GM12878 (cell line): Measurements from ENCODE around the gene C11orf58. TPM values are rescaled to one million over a fixed set of nuclear protein-coding genes. Genes with fewer than 3 reads are reported as not detected.

Experiments used
- ATAC-seq: fragments of 200-7000 bp; cut with Tn5 transposase; 3 replicates; pipeline ENCODE4 v1.9.1; 2020; ENCODE audit warnings: mild to moderate bottlenecking, moderate library complexity
- BruUV-seq: library from RNA; stranded (reverse); fragments of 400-500 nt; replicated peaks from 2 replicates; lab custom pipeline; 2021; lab: Mats Ljungman, UMichigan
- CTCF ChIA-PET: fragments of 300-600 bp; sonication (Branson Sonifier 250); formaldehyde crosslinking; extraction: SDS; loops from one replicate; lab custom pipeline; 2021; ENCODE audit warnings: inconsistent platforms; lab: Yijun Ruan, JAX
- POLR2A ChIA-PET: fragments of 350-600 bp; formaldehyde crosslinking; extraction: SDS; loops from one replicate; lab custom pipeline; 2021; ENCODE audit warnings: inconsistent platforms; lab: Charles Lee
- RAD21 ChIA-PET: fragments of 300-600 bp; sonication (Branson Sonifier 250); formaldehyde crosslinking; loops from one replicate; lab custom pipeline; 2023; ENCODE audit warnings: antibody characterized with exemption; ENCODE audit not compliant: unreplicated experiment; lab: Charles Lee
- SMC1A ChIA-PET: fragments of 300-600 bp; sonication (Branson Sonifier 250); formaldehyde crosslinking; loops from one replicate; lab custom pipeline; 2023; ENCODE audit not compliant: unreplicated experiment, uncharacterized antibody; lab: Charles Lee
- DNase-seq: peaks from one replicate; pipeline ENCODE4 v3.0.0-alpha.2; 2011; ENCODE audit warnings: low read depth, low spot score
- FAIRE-seq: peaks from 3 replicates; lab custom pipeline; 2011; peaks lifted over from hg19 to GRCh38; lab: Jason Lieb, UNC
- H2AFZ ChIP-seq: 2 replicates; pipeline ENCODE4 v1.6.0; 2011; ENCODE audit warnings: low read depth, low read length, control low read depth; ENCODE audit not compliant: control insufficient read depth
- H3K27ac ChIP-seq: 2 replicates; pipeline ENCODE4 v1.5.1; 2011; ENCODE audit warnings: control low read depth; ENCODE audit not compliant: control insufficient read depth, insufficient read depth
- H3K27me3 ChIP-seq, 2 experiments: replicated peaks in 1 of 2; 2 replicates each; pipeline versions ENCODE4 v1.6.0 to v1.6.1; 2011; ENCODE audit warnings: low read length in 1 of 2; ENCODE audit not compliant: control insufficient read depth in 2 of 2, insufficient read depth in 2 of 2
- H3K36me3 ChIP-seq, 2 experiments: 2 replicates each; pipeline ENCODE4 v1.5.1; 2011; ENCODE audit warnings: low read length in 1 of 2; ENCODE audit not compliant: control insufficient read depth in 2 of 2, insufficient read depth in 2 of 2
- H3K4me1 ChIP-seq: 2 replicates; pipeline ENCODE4 v1.6.1; 2011; ENCODE audit warnings: mild to moderate bottlenecking, low read length, moderate library complexity, mixed read lengths; ENCODE audit not compliant: control insufficient read depth, insufficient read depth
- H3K4me2 ChIP-seq: 2 replicates; pipeline ENCODE4 v1.6.0; 2011; ENCODE audit warnings: control low read depth; ENCODE audit not compliant: control insufficient read depth, insufficient read depth
- H3K4me3 ChIP-seq: fragments of 200-600 bp; sonication (generic); 2 replicates; pipeline ENCODE4 v1.5.1; 2016
- H3K79me2 ChIP-seq: 2 replicates; pipeline ENCODE4 v1.6.0; 2011; ENCODE audit warnings: low read length; ENCODE audit not compliant: control insufficient read depth, insufficient read depth
- H3K9ac ChIP-seq: 2 replicates; pipeline ENCODE4 v1.8.0; 2011; ENCODE audit warnings: low read length, control low read depth, mixed read lengths; ENCODE audit not compliant: control insufficient read depth, insufficient read depth
- H3K9me3 ChIP-seq: replicated peaks from 3 replicates; pipeline ENCODE4 v1.5.1; 2011; ENCODE audit warnings: mild to moderate bottlenecking, low read length; ENCODE audit not compliant: control insufficient read depth, insufficient read depth
- H4K20me1 ChIP-seq: 2 replicates; pipeline ENCODE4 v1.6.0; 2011; ENCODE audit not compliant: control insufficient read depth, insufficient read depth
- BMI1 ChIP-seq: fragments of 450-650 bp; IDR thresholded peaks from 2 replicates; pipeline ENCODE4 v1.6.1; 2016; ENCODE audit warnings: mild to moderate bottlenecking, moderate library complexity, borderline replicate concordance
- CHD1 ChIP-seq: IDR thresholded peaks from 2 replicates; pipeline ENCODE4 v1.6.1; 2012; ENCODE audit warnings: low read depth, low read length, improper control_type of control experiment
- DPF2 ChIP-seq: fragments of 450-650 bp; IDR thresholded peaks from 2 replicates; pipeline ENCODE4 v1.6.1; 2017; ENCODE audit warnings: mild to moderate bottlenecking
- ESRRA ChIP-seq: IDR thresholded peaks from 2 replicates; pipeline ENCODE4 v1.6.1; 2012; ENCODE audit warnings: mild to moderate bottlenecking, low read length, improper control_type of control experiment
- RBBP5 ChIP-seq: fragments of 200-600 bp; sonication (generic); conservative IDR thresholded peaks from 2 replicates; pipeline ENCODE4 v1.6.1; 2016
- RELA ChIP-seq: fragments of 450-650 bp; IDR thresholded peaks from 2 replicates; pipeline ENCODE4 v1.8.0; 2014; ENCODE audit warnings: borderline replicate concordance; ENCODE audit not compliant: partially characterized antibody
- SP1 ChIP-seq: IDR thresholded peaks from one replicate; pipeline ENCODE4 v1.6.1; 2011; ENCODE audit warnings: low read depth, low read length
- TCF12 ChIP-seq: IDR thresholded peaks from 2 replicates; pipeline ENCODE4 v1.6.1; 2011; ENCODE audit warnings: low read depth, mild to moderate bottlenecking, low read length
- YBX1 ChIP-seq: fragments of 450-650 bp; IDR thresholded peaks from 2 replicates; pipeline ENCODE4 v1.6.1; 2016; ENCODE audit warnings: antibody characterized with exemption
- ZBTB11 ChIP-seq: fragments of 450-650 bp; formaldehyde crosslinking; IDR thresholded peaks from 2 replicates; pipeline ENCODE4 v1.5.0; 2022; ENCODE audit warnings: mild to moderate bottlenecking, missing genetic modification characterization
- WGBS: methylation state at CpG from one replicate; pipeline ENCODE4 v1.1.6; 2016; ENCODE audit warnings: low lambda C conversion rate; ENCODE audit not compliant: insufficient replicate concordance, insufficient coverage; ENCODE audit errors: missing lambda C conversion rate; 5-methylcytosine and 5-hydroxymethylcytosine counted together
- in situ Hi-C: fragments of 300-500 bp; cut with MboI; formaldehyde crosslinking; loops from 9 replicates; pipeline ENCODE4 v1.14.3; 2018; ENCODE audit warnings: mixed read lengths
- intact Hi-C: fragments of 100-400 bp; cut with micrococcal nuclease; formaldehyde crosslinking; loops from one replicate; pipeline ENCODE4 v1.14.2; 2022; ENCODE audit not compliant: unreplicated experiment
- polyA plus RNA-seq, 11 experiments: library from polyadenylated mRNA; depleted of rRNA in 4 of 11; unstranded in 6 of 11; stranded (reverse) in 5 of 11; fragments of >200 nt; fragmentation: Nextera tagmentation in 4 of 11; fragmentation: Illumina TruSeq in 1 of 11; extraction: Ambion mirVana in 4 of 11; extraction: Trizol in 1 of 11; gene quantifications; 1 replicate in 1 of 11; 2 replicates in 10 of 11; pipeline versions ENCODE4 v1.2.1 to v1.2.3, GENCODE V29; 2011 to 2016; ENCODE audit warnings: inconsistent platforms in 2 of 11, missing spikeins in 2 of 11, low read depth in 1 of 11
- total RNA-seq, 4 experiments: library from RNA; depleted of rRNA in 3 of 4; stranded (reverse); fragments of >200 nt in 3 of 4; fragmentation: Illumina TruSeq in 1 of 4; extraction: Trizol in 1 of 4; gene quantifications; 2 replicates each; pipeline versions ENCODE4 v1.2.1 to v1.2.3, GENCODE V29; 2013 to 2021
- TF ChIP-seq, protein P1 (sequence below): fragments of 450-650 bp; IDR thresholded peaks from 2 replicates; pipeline ENCODE4 v1.6.1; 2017; ENCODE audit warnings: mild to moderate bottlenecking, moderate library complexity
- TF ChIP-seq, protein P2 (sequence below): IDR thresholded peaks from 2 replicates; pipeline ENCODE4 v1.6.1; 2012; ENCODE audit warnings: low read length, inconsistent platforms
- TF ChIP-seq, protein P3 (sequence below): IDR thresholded peaks from 2 replicates; pipeline ENCODE4 v1.6.1; 2012; ENCODE audit warnings: low read depth, low read length, improper control_type of control experiment

The C11orf58 gene
- total and polyA plus RNA-seq, 10 of the 15 experiments (the other 5 are each of a cell fraction or from before 2014, with no cell fraction given): 98.2 to 379 (median 211) TPM

DNA sequence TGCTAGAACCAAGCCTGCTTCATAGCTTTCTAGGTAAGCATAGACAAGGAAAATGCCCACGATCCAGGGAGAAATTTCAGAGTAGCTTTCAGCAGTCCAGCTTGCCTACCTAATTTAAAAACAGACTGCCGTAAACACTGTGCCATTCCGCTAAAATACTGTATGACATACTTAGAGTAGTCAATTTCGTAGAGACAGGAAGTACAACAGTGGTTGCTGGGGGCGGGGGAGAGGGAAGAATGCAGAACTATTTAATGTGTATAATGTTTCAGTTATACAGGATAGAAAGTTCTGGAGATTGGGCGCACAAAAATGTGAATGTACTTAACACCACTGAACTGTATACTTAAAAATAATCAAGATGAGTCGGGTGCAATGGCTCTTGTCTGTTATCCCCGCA, 56.7 kb downstream of the C11orf58 start:
- Histone ChIP-seq H3K9me3 (no peaks in the 10 kb centered on the region), H2AFZ (peak overlapping the region; percentile 9; the same call in 1 of the 2 replicates), H3K27me3 (no peaks in the 10 kb centered on the region), H3K27ac (no peak overlapping the region), H4K20me1 (no peaks in the 10 kb centered on the region), H3K4me3 (no peak overlapping the region), H3K36me3 (no peaks in the 10 kb centered on the region), H3K9ac (no peak overlapping the region), H3K4me2 (no peak overlapping the region), H3K79me2 (no peaks in the 10 kb centered on the region), H3K4me1 (0 out of 2 replicates have a peak, but pooled peaks cover 4% of the 10 kb centered on the region)
- in situ Hi-C loops: no loop called here
- TF ChIP-seq BMI1 (no peak), TCF12 (no peak), DPF2 (no peak), ZBTB11 (CRISPR knock-in tag) (no peak), ESRRA (no peak), YBX1 (no peak), RELA (no peak), RBBP5 (no peak), CHD1 (no peak), SP1 (no peak)
- TF ChIP-seq, protein P1, sequence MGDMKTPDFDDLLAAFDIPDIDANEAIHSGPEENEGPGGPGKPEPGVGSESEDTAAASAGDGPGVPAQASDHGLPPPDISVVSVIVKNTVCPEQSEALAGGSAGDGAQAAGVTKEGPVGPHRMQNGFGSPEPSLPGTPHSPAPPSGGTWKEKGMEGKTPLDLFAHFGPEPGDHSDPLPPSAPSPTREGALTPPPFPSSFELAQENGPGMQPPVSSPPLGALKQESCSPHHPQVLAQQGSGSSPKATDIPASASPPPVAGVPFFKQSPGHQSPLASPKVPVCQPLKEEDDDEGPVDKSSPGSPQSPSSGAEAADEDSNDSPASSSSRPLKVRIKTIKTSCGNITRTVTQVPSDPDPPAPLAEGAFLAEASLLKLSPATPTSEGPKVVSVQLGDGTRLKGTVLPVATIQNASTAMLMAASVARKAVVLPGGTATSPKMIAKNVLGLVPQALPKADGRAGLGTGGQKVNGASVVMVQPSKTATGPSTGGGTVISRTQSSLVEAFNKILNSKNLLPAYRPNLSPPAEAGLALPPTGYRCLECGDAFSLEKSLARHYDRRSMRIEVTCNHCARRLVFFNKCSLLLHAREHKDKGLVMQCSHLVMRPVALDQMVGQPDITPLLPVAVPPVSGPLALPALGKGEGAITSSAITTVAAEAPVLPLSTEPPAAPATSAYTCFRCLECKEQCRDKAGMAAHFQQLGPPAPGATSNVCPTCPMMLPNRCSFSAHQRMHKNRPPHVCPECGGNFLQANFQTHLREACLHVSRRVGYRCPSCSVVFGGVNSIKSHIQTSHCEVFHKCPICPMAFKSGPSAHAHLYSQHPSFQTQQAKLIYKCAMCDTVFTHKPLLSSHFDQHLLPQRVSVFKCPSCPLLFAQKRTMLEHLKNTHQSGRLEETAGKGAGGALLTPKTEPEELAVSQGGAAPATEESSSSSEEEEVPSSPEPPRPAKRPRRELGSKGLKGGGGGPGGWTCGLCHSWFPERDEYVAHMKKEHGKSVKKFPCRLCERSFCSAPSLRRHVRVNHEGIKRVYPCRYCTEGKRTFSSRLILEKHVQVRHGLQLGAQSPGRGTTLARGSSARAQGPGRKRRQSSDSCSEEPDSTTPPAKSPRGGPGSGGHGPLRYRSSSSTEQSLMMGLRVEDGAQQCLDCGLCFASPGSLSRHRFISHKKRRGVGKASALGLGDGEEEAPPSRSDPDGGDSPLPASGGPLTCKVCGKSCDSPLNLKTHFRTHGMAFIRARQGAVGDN: no peak
- TF ChIP-seq, protein P2, sequence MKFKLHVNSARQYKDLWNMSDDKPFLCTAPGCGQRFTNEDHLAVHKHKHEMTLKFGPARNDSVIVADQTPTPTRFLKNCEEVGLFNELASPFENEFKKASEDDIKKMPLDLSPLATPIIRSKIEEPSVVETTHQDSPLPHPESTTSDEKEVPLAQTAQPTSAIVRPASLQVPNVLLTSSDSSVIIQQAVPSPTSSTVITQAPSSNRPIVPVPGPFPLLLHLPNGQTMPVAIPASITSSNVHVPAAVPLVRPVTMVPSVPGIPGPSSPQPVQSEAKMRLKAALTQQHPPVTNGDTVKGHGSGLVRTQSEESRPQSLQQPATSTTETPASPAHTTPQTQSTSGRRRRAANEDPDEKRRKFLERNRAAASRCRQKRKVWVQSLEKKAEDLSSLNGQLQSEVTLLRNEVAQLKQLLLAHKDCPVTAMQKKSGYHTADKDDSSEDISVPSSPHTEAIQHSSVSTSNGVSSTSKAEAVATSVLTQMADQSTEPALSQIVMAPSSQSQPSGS: no peak
- TF ChIP-seq, protein P3, sequence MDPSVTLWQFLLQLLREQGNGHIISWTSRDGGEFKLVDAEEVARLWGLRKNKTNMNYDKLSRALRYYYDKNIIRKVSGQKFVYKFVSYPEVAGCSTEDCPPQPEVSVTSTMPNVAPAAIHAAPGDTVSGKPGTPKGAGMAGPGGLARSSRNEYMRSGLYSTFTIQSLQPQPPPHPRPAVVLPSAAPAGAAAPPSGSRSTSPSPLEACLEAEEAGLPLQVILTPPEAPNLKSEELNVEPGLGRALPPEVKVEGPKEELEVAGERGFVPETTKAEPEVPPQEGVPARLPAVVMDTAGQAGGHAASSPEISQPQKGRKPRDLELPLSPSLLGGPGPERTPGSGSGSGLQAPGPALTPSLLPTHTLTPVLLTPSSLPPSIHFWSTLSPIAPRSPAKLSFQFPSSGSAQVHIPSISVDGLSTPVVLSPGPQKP: no peak
- intact Hi-C loops: no loop called here
- WGBS: 39% methylated on average over 8 of the region's 8 CpGs
- ATAC-seq (peak; percentile 46; the same call in 1 of the 3 replicates), DNase-seq (no peak), FAIRE-seq (no peak)
- RAD21 ChIA-PET: no interaction called here
- SMC1A ChIA-PET: interaction anchor here (1.0 to 1.2 kb wide), 2 partner anchors 9 to 25 kb away, joined by 3 to 4 read pairs; no protein-coding TSS in a partner anchor
- CTCF ChIA-PET: interaction anchor here (0.9 to 2.7 kb wide), 2 partner anchors 10 to 16 kb away, joined by 3 to 16 read pairs; no protein-coding TSS in a partner anchor
- POLR2A ChIA-PET: no interaction called here
- no TSS peak for BruUV-seq
